ENCODE data around the gene USP46.
A peak's percentile ranks its signal among the peaks of the same experiment; 100 is the strongest.

The USP46 gene, protein sequence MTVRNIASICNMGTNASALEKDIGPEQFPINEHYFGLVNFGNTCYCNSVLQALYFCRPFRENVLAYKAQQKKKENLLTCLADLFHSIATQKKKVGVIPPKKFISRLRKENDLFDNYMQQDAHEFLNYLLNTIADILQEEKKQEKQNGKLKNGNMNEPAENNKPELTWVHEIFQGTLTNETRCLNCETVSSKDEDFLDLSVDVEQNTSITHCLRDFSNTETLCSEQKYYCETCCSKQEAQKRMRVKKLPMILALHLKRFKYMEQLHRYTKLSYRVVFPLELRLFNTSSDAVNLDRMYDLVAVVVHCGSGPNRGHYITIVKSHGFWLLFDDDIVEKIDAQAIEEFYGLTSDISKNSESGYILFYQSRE

DNA sequence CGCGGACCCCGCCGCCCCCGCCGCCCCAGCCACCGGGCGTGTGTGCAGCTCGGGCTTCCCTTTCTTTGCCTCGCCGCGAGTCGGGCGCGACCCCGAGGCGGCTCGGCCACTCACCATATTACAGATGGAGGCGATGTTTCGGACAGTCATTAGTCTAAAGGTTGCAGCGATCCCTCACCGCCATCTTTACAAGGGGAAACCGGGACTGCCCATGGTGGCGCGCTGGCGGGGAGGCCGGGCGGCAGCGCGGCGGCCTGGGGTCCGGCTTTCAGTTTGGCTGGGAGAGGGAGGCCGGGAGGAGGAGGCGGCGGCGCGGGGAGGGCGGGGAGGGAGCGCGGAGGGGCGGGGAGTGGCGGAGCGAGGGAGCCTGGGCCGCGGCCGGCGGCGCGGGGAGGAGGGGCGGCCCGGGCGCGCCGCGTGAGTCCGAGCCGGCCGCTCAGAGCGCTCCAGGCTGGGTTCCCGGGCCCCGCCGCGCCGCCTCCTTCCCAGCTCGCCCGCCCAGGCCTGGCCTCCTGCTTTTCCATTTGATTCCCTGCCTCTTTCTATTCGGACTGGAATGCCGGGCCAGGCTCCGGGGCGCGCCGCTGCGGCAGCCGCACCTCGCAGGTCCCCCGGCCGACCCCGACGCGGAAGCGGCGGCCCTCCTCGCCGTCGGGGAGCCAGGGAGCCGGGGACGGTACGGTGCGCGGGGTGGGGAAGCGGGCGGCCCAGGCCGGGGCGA, at the start of gene USP46:
Gene USP46, minus strand, starts transcription at position 301 of the 721 bp plus-strand sequence. Its CDS starts 151 bp downstream, at position 150.
- DNase-seq = peak; percentile 13 to 85

- no peak for DNase-seq
These were observed 45.6 kb upstream of the USP46 start for GRCh38 chr4:52704661-52705060.

DNA sequence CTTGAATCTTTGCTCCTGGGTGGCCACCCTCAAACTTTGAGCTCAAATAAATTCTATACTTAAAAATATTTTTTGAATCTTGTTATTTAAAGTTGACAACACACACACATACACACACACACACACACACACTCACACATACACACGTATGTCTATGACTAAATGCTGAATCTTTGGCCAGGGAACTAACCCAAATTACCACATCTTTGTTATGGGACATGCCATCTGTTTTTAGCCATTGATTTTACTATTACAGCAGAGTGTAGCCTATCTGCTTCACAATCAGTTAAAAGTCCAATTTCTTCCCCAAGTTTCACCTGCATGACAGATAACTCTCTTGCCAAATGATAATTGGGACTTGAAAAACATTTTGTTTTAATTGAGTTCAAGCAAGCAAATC, 45.0 kb upstream of the USP46 start:
- no peak for DNase-seq

DNA sequence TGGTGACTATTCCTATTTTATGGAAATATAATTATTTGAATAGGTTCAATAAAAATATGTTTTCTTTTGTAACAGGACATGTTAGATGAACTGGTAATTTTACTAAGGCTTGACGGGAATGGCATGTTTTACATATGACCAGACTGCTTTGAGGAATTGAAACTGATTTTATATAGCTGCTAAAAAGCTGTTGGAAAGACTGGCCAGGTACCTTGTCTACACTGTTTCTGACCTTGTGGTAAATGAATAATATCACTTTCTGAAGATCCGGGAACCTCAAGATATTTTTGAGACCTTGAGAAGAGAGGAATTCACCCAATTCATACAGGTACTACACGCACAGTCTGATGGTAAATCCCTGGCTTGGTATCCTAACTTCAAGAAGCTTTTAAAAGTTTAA, 42.1 kb upstream of the USP46 start:
- no peak for DNase-seq

DNA sequence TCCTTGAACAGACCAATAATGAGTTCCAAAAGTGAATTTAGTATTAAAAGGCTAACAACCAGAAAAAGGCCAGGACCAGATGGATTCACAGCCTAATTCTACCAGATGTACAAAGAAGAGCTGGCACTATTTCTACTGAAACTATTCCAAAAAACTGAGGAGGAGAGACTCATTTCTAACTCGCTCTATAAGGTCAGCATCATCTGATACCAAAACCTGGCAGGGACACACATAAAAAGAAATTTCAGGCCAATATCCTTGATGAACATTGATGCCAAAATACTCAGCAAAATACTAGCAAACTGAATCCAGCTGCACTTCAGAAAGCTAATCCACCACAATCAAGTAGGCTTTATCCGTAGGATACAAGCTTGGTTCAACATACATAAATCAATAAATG, 35.8 kb upstream of the USP46 start:
- no peak for DNase-seq

- DNase-seq = no peak
These were observed 34.4 kb upstream of the USP46 start for GRCh38 chr4:52693492-52693891.

DNA sequence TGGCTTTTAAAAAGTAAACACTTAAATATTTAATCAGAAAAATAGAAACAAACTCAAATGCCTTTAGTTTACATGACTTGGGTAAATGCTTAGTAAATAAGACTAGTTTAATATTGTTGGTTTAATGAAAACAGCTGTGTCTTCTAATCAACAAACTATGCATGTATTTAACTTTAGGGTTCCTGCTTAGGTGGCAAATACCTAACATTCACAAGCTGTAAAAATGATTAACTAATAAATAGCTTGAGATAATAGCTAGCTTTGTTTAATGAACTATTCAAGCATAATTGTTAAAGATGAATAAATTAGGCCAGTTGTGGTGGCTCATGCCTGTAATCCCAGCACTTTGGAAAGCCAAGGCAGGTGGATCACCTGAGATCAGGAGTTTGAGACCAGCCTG, 30.0 kb upstream of the USP46 start:
- no peak for DNase-seq

GRCh38 chr4:52687696-52688095, 28.6 kb upstream of the USP46 start:
- DNase-seq = no peak

DNA sequence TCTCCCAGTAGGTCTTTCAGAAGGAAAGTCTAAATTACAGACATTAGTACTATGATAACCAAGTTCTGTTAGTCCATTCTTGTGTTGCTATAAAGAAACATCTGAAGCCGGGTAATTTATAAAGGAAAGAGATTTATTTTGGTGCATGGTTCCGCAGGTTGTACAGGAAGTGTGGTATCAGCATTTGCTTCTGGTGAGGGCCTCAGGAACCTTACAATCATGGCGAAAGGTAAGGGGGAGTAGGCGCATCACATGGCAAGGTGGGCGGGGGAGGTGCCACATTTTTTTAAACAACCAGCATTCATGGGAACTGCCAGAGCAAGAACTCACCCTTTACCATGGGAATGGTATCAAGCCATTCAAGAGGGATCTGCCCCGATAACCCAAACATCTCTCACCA, 26.2 kb upstream of the USP46 start:
- DNase-seq = no peak

GRCh38 chr4:52684896-52685295, 25.8 kb upstream of the USP46 start:
- no peak for DNase-seq

GRCh38 chr4:52680381-52680780, 21.3 kb upstream of the USP46 start:
- DNase-seq = no peak

GRCh38 chr4:52676536-52676935, 17.4 kb upstream of the USP46 start:
- DNase-seq = no peak

GRCh38 chr4:52675111-52675510, 16.0 kb upstream of the USP46 start:
- DNase-seq = no peak

DNA sequence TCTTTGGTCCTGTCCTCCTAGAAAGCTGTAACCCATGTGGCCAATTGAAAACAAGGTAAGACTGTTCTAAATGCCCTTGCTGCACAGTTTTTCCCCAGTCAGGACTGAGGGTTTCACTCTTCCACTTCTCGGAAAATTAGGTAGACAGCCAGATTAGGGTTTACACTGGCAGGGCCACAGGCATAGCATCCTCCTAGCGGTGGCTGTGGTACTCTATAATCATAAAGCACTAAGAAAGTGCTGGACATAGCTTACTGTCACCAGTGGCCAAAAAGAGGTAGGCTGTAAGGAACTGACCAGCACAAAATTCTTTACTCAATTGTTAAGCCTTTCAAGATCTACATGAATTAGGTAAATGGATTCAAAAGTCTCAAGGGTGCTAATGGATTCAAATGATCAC, 11.6 kb upstream of the USP46 start:
- no peak for DNase-seq

DNA sequence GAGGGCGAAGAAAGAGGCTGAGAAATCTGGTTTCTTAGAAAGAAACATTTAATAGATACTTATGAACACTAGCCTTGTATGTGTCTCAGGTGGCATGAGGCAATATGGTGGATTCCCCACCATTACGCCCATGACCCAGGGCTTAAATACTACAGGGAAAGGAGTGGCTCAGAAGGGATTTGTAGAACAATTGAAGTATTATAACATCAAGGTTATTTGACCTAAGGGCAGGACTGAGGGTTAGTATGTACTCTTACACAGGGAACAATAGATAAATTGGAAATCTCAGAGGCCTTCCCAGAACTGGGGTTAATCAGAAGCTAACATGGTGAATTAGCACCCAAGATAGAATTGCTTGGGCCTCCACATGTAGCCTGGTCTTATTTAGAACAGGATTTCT, 11.0 kb upstream of the USP46 start:
- DNase-seq = no peak

DNA sequence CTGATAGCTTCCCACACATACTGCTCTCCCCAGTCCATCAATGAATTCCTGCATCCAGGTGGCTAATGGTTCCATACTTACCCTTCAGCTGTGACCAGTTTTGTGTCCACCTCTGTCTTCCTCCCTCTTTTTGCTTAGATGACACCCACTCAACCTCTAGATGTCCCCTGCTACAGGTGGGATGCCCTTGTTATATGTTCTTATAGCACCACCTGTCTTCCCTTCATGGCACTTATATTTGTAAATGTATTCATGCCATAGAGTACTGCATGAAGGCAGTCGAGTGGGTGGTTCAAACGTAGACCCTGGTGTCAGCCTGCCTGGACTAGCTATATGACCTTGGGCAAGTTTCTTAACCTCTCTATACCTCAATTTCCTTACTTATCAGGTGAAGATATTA, 6.5 kb upstream of the USP46 start:
- peak in 1 of 2 experiments; percentile 45 for DNase-seq

DNA sequence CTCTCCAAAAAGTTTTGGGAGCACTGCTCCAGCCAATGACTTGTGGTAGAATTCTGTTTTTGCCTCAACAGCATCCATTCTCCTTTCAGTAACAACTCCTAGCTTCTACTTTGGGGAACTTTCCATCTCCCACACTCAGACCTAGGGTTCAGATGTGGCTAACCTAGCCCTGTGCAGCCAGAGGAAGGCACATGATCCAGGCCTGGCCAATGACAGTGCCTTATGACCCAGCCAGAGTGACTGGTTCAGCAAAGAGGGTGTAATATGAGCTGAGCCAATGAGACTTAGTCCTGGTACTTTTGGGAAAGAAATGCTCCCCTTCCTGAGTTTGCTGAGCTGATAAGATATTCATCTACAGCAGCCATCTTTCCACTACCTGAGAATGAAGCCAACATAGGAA, 5.4 kb upstream of the USP46 start:
- no peak for DNase-seq

GRCh38 chr4:52661966-52662690, 3.0 kb upstream of the USP46 start:
- no peak for DNase-seq

- DNase-seq = no peak
These were observed 1.5 kb upstream of the USP46 start for GRCh38 chr4:52660643-52661042.

DNA sequence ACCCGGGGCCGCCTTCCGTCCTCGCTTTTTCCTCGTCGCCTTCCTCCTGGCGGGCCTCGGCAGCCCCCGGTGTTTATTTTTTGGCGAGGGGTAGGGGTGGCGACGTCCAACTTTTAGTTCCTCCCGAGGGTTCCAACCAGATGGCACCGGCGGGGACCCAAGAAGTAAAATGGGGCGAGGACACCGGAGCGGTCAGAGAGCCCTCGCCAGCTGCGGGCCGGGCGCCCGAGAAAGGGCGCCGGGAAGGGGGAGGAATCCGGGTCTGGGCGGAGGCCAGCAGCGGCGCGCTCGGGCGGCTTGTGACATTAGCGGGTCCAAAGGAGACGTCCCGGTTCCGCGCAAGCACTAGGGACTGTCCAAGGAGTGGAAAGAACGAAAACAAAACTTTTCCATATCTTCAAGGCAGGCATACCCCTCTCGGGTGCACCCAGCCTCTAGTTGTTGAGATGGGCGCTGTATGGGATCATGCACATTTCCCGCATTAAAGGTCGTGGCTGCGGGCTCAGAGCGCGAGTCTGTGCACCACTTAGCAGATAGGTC, 691 bp upstream of the USP46 start:
- DNase-seq = peak in 1 of 2 experiments; percentile 66

DNA sequence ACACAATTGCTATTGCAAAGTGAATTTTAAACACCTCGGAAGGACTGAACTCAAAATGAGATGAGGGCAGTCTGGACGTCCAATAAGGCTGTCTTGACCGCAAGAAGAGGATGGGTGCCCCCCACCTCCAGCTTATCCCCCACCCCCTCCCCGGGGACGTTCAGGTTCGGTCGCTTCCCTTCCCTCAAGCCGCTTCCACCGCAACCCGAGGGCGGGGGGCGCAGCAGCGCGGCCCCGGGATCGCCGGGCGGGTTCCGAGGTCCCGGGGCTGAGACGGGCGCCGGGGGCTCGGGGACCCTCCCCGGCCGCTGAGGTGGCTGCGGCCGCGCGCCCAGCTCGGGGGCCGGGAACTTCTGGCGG, 480 bp downstream of the USP46 start:
- peak in 1 of 2 experiments; percentile 61 for DNase-seq

DNA sequence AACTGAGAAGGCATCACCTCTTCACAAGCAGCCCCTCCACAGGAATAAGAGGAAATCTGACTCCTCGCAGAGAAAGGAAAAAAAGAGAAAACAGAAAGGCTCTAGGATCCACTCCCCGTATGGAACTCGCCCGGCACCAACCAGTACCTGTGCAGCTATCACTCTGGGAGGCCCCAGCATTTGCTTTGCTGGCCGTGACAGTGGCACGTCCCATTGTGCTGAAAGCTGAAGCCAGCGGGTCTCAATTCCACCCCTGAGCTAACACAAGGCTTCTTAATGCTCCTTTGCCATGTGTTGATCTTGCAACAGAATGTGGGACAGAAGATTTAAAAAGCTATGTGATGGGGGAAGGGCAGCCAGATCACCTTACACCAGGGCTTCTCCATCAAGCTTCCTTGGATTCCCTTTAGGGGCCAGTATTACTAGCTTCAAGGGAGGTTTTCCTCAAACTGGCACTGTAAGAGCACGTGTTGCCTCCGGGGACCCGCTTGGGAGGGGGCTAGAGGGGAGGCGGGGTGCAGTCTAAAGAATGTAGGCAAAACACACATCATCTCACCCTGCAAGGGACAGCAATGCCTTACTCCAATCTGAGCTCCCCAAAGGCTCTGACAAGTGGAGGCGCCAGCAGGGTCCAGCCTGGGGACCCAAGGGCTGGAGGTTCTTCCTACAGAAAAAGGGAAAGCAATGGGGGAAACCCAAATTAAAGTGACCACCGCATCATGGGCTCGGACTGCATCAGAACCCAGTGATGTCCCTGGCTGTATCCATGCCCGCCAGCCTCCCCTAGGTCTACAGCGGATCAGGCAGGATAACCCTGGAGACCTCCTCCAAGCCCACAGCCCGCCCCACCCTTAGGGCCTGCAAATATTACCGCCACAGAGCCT, 1.2 kb downstream of the USP46 start:
- DNase-seq = peak; percentile 45 to 56

DNA sequence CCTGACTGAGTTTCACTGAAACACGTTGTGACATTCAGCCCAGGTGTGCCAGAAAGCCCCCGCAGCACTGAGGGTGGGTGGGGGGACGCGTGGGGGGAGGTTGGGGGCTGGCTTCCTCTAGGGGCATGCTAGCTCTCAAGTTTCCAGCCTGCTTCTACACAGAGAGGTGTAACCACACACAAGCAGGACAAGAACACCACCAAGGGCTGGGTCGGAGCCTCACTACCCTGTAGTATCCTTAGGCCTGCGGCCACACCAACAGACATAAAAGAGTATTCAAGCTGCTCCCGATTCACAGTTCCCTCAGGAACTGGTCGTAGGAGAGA, 1.8 kb downstream of the USP46 start:
- DNase-seq = peak in 1 of 2 experiments; percentile 32

All from NCI-H526 (cell line).